ENCODE measurements around the gene OLFML1.
"Not testable (repeated sequence)": the region's sequence is repeated elsewhere in the genome, so short reads cannot be mapped to it uniquely, and the experiment has no call there.

Gene OLFML1

GRCh38 chr11:7511401-7511800 is 26.1 kb downstream of the OLFML1 start:
- DNase-seq (ENCODE audit: low read depth in 2 of 3, low spot score in 2 of 3), result no peak

GRCh38 chr11:7512525-7513233 is 27.4 kb downstream of the OLFML1 start:
- peak in 2 of 3 experiments; percentile 3 to 24 for DNase-seq (ENCODE audit: low read depth in 2 of 3, low spot score in 2 of 3)

GRCh38 chr11:7513234-7514098 is 28.2 kb downstream of the OLFML1 start, which contains the start of gene PPFIBP2:
Gene PPFIBP2 (plus strand): TSS chr11:7513999. CDS start chr11:7549476, 35,477 bp downstream.
- peak; percentile 63 to 67 (median 65) for DNase-seq (ENCODE audit: low read depth in 2 of 3, low spot score in 2 of 3)

GRCh38 chr11:7514099-7514591 is 28.8 kb downstream of the OLFML1 start:
- DNase-seq (ENCODE audit: low read depth in 2 of 3, low spot score in 2 of 3), result no peak

GRCh38 chr11:7515447-7515886 is 30.2 kb downstream of the OLFML1 start:
- DNase-seq (ENCODE audit: low read depth in 2 of 3, low spot score in 2 of 3), result no peak

GRCh38 chr11:7516475-7516874 is 31.2 kb downstream of the OLFML1 start:
- DNase-seq (ENCODE audit: low read depth in 2 of 3, low spot score in 2 of 3), result no peak

- DNase-seq (ENCODE audit: low read depth in 2 of 3, low spot score in 2 of 3), result not testable (repeated sequence)
Observed at GRCh38 chr11:7517743-7518142, 32.4 kb downstream of the OLFML1 start.

- DNase-seq (ENCODE audit: low read depth in 2 of 3, low spot score in 2 of 3), result no peak
Observed at GRCh38 chr11:7518811-7519562, 33.7 kb downstream of the OLFML1 start.

GRCh38 chr11:7520011-7520942 is 35.0 kb downstream of the OLFML1 start:
- no peak for DNase-seq (ENCODE audit: low read depth in 2 of 3, low spot score in 2 of 3)

- DNase-seq (ENCODE audit: low read depth in 2 of 3, low spot score in 2 of 3), result no peak
Observed at GRCh38 chr11:7520981-7521487, 35.7 kb downstream of the OLFML1 start.

- DNase-seq (ENCODE audit: low read depth in 2 of 3, low spot score in 2 of 3), result no peak
Observed at GRCh38 chr11:7522121-7522520, 36.8 kb downstream of the OLFML1 start.

- no peak for DNase-seq (ENCODE audit: low read depth in 2 of 3, low spot score in 2 of 3)
Observed at GRCh38 chr11:7522546-7522945, 37.2 kb downstream of the OLFML1 start.

GRCh38 chr11:7523416-7524210 is 38.3 kb downstream of the OLFML1 start:
- DNase-seq (ENCODE audit: low read depth in 2 of 3, low spot score in 2 of 3), result no peak

GRCh38 chr11:7524462-7525235 is 39.3 kb downstream of the OLFML1 start:
- DNase-seq (ENCODE audit: low read depth in 2 of 3, low spot score in 2 of 3), result no peak

GRCh38 chr11:7525424-7525823 is 40.1 kb downstream of the OLFML1 start:
- no peak for DNase-seq (ENCODE audit: low read depth in 2 of 3, low spot score in 2 of 3)

- DNase-seq (ENCODE audit: low read depth in 2 of 3, low spot score in 2 of 3), result no peak
Observed at GRCh38 chr11:7527029-7527428, 41.7 kb downstream of the OLFML1 start.

- no peak for DNase-seq (ENCODE audit: low read depth in 2 of 3, low spot score in 2 of 3)
Observed at GRCh38 chr11:7528514-7529049, 43.3 kb downstream of the OLFML1 start.

- no peak for DNase-seq (ENCODE audit: low read depth in 2 of 3, low spot score in 2 of 3)
Observed at GRCh38 chr11:7530013-7530640, 44.8 kb downstream of the OLFML1 start.

Measured in activated CD8-positive, alpha-beta memory T cell treated with anti-CD3 and anti-CD28 coated beads for 48 hours (primary cell).